HG02840 (cell line): ENCODE results near the gene THAP4.

Experiments
- ATAC-seq: cut with Tn5 transposase; IDR thresholded peaks from one replicate; pipeline ENCODE4 v1.9.1; 2021; ENCODE audit warnings: mild to moderate bottlenecking, moderate library complexity, moderate number of reproducible peaks; ENCODE audit not compliant: unreplicated experiment, low FRiP score

Gene THAP4

DNA sequence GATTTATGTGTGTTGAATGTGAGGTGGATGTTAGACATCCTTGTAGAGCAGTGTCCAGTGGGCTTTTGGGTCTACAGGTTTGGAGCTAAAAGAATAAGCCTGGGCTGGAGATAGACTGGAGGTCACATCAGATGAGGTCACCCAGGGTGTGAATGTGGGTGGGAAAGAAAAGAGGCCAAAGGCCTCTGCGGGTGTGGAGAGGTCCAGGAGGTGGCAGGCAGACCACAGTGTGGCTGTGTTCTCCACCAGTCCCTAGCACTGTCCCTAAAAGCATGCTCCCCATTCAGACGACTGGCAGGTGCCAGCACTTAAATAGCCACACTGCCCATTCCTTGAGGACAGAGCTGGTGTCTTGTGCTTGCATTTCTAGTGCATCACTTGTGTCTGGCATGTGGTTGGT, 4.7 kb upstream of the THAP4 start:
- ATAC-seq = no peak

DNA sequence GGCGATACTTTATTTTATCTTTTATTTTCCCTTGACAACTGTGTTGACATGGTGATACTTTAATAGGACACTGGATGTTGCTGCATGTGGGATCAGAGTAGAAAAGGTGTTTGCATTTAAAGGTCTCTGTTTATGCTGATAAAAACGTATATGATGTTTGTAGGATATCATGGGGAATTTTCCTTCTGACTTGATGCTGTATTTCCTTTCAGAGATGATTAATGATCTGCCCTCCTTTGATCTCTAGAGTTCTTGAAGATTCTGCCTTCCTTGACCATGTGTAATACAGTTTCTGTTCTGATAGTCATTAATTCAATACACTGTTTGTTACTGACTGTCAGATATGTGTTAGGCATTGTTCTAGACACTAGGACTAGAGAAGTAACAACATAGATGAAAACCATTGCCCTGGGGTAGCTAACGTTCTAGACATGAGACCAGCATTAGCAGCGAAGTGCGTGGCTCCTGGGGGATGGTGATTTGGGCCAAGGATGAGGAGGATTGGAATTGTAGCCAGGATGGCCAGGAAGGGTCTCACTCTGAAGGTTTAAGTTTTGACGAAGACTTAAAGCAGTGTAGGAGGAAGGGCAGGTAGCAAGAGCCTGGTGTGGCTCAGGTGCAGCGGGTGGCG, 3.3 kb upstream of the THAP4 start:
- ATAC-seq = no peak

DNA sequence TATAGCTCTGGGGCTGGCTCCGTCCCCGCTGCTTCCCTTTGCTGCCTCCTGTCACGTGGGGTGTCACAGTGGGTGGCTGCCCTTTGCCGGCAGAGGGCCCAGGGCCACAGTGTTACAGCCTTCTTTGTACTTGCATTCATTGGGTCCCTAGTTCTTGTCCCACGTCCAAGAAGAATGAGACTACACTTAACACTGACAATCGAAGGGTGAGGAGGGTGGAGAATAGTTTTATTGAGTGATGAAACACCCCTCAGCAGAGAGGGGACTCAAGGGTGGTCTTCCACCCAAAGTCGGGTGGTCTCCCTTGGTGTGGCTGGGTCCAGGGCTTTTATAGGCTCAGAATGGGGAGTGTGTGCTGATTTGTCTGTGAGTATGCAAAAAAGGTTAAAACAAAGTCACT, 2.4 kb upstream of the THAP4 start:
- ATAC-seq = no peak

DNA sequence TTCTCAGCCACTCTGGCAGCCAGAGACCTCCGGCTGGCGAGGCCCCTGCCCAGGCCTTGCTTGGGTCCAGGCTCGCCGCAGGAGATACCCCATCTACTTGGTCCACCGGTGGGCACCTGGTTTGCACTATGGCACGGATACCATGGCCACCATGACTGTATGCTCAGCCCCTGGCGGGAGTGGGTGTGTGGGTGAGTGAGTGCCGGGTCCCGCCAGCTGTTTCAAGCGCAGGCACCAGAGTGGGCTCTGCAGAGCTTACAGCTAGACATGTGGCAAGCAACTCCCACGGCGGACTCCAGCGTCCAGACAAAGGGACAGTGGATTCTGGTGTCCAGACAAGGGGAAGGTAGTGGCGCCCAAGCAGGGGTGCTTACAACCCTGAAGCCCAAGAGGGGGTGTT, 2.0 kb upstream of the THAP4 start:
- no peak for ATAC-seq

DNA sequence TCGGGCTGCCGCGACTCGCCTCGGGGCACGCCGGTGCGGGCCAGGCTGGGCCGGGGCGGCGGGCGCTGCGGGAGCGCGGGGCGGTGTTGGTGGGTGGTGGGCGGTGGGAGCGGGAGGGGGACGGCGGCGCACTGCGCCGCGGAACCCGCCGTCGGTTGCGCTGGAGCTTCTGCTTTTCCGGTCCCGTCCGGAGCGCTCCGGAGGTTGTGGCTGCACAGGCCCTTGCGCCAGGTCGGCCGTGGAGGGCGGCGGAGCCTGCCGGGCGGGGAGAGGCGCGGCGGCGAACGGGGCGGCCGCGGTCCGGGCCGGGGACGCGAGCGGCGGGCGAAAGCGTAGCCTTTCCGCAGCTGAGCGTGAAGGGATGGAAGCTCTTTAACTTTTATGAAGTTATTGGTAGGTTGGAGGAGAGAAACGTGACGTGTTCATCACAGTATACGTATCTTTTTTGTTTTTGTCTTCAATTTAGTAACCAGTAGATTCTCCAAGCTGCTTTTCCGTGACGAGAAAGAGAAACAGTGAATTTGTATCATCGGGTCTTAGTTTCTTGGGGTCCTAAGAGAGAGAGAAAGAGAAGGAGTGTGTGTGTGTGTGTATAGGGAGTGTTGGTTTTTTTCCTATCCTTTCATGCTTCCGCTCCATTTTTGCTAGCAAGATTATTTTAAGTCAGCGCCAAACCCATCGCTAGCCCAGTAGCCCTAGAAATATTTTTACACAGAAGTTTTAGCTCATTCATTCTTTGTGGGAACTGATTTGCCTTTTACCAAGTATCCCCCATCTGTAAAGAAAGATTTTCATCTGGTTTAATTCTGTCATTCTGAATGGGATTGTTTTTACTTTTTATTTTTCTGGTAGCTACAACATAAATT, 1.1 kb upstream of the THAP4 start:
- ATAC-seq = no peak

DNA sequence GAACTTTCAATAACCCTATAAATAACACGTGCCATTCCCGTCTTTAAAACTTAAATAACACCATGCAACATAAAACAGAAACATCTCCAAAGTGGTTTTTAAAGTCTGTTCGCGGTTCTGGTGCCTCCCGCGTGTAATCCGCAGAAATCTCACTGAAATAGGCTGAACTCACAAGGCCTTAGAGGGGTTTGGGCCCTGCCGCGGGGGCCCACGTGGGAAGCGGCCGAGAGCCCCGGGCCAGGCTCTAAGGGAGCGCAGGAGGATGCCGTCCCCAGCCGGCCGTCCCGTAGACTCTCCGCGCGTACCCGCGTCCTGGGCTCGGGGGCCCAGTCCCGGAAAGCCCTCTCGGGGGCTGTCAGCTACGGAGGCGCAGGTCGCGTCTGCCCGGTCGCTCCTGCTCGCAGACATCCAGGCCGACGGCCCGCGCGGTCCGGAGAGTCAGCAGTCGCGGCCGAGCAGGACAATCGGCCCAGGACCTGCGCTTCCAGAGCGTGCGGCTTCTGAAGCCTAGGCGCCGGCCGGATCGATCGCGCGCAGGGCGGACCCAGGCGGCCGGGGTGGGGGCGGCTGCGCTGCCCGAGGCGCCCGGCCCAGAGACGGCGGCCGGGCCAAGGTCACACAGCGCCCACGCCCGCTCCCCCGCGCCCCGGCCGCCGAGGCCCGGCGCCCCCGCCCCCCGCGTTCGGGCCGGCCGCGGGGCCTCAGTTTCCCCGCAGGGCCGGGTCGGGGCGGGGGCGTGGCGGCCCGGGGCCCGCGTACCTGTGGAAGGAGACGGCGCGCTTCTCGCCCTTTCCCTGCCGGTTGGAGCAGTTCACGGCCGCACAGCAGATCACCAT, 558 bp downstream of the THAP4 start:
- ATAC-seq = peak; percentile 35

DNA sequence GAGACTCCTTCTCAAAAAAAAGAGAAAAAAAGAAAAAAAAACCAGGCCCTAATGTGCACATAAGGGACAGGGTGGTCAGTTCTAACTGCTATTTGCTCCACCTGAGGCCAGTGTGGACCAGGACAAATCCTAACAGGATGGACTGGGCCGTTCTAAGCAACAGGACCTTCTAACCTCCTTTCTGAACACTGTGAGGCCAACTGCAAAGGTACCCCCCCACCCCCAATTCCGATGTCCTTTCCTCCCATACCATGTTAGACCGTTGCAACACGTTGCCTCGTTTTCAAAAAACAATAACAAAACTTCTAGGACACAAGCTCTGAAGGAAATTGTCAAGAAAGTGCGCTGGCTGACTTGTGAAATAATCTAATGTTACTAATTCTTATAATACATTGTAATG, 1.2 kb downstream of the THAP4 start:
- no peak for ATAC-seq

DNA sequence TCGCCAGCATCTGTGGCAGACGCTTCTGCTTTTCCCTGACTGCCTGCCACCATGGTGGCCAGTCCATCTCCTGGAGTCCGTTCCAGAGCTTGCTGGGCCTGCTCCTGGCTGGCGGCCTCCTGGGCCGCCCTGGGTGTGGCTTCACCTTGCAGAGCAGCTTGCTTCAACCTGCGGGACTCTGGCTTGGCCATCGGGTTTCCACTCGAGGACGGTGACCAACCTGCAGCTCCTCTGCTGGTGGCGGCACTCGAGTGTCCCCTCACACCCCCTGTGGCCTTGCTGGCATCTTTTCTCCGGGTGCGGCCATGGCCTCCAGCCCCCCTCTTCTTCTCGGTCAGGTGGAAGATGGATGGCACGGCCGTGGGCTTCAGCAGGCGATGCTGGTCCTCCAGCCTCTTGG, 3.4 kb downstream of the THAP4 start:
- no peak for ATAC-seq

DNA sequence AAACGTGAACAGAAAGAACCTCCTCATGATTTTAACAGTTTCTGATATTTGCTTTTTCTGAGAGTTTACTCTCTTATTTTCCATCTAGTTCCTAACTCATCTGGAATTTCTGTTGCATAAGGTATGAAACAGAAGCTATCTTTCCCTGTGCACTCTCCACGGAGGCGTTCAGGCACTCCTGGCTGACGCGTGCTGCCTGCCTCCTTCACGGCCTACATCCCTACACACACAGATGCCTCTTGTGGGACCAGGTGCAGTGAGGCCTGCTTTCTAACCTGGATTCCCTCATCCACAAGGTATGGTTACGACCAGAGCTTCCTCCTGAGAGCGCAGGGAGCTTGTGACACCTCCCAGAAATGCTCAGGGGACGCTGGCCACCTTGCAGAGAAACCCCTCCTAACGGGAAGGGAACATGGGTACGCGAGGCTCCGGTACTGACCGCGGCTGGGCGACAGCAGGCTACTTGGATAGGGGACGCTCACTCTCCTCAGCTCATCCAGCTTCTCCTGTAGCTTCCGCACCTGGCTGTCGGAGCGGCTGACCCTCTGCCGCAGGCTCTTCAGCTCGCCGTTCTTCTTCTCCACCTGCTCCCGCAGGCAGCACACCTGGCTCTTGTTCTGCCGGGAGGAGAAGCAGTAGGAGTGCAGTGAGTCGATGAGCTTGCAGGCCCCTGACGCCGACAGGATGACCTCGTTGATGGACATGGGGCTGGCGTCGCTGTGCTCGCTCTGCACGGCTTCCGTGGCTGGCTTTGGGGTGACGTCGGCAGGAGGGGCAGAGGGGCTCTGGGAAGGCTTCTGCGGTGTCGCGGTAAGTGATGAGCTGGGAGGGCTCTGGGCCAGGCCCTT, 4.3 kb downstream of the THAP4 start:
- ATAC-seq = no peak

DNA sequence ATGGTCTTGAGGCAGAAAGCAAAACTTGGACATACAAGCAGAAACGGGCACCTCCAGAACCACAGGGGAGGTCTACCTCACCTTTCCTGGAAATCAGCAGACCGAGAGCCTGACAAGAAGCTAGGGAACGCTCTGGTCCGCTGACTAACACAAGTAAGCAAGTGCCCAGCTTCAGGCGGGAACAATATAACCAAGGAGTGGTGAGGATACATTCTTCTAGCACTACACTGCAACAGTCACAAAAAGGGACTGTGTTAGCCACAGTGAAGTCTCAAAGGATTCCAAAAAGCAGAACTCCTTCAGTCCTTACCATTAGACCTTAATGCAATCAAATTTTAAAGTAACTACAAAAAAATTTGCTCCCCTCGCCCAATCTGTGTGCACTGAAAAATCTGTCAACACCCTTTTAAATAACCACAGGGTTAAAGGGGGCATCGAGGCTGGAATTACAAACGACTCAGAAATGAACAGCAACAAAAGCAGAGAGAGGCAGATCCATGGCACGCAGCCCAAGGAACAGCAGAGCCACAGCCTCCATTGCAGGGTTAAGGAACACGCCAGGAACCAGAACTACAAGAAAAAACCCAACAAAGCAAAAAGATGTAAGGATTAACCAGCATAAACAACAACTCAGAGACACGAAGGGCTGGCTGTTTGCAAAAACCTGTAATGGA, 7.1 kb downstream of the THAP4 start:
- no peak for ATAC-seq

DNA sequence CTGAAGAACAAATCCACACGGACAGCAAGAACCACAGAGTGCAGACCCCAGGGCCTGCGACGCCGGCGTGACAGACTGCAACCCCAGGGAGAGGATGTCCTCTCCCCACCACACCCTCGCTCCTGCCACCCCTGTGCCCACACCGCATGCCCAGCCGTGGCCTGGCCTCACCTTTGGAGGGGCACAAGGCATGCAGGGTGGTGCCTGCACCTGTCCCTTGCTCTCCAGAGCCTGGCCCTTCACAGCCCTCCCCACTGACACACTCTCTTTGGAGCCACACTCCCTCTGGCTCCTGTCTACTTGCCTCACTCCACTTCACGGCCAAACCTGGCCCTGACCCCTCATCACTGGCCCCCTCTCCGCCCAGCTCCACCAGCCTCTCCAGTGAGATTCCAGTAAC, 9.3 kb downstream of the THAP4 start:
- ATAC-seq = no peak

DNA sequence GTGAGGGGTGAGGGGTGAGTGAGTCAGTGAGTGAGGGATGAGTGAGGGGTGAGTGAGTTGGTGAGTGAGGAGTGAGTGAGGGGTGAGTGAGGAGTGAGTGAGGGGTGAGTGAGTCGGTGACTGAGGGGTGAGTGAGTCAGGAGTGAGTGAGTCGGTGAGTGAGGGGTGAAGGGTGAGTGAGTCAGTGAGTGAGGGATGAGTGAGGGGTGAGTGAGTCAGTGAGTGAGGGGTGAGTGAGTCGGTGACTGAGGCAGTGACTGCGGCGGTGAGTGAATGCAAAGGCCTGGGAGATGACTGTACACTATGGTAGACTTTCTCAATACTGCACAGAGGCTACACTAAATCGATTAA, 16.6 kb downstream of the THAP4 start:
- ATAC-seq = no peak

DNA sequence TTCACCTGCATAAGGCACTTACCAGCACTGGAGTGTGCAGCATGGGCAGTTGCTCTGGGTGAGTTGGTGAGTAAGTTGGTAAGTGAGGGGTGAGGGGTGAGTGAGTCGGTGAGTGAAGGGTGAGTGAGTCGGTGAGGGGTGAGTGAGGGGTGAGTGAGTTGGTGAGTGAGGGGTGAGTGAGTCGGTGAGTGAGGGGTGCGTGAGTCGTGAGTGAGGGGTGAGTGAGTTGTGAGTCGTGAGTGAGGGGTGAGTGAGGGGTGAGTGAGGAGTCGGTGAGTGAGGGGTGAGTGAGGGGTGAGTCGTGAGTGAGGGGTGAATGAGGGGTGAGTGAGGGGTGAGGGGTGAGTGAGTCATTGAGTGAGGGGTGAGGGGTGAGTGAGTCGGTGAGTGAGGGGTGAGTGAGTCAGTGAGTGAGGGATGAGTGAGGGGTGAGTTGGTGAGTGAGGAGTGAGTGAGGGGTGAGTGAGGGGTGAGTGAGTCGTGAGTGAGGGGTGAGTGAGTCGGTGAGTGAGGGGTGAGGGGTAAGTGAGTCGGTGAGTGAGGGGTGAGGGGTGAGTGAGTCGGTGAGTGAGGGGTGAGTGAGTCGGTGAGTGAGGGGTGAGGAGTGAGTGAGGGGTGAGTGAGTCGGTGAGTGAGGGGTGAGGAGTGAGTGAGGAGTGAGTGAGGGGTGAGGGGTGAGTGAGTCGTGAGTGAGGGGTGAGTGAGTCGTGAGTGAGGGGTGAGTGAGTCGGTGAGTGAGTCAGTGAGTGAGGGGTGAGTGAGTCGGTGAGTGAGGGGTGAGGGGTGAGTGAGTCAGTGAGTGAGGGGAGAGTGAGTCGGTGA, 17.1 kb downstream of the THAP4 start:
- ATAC-seq = no peak

DNA sequence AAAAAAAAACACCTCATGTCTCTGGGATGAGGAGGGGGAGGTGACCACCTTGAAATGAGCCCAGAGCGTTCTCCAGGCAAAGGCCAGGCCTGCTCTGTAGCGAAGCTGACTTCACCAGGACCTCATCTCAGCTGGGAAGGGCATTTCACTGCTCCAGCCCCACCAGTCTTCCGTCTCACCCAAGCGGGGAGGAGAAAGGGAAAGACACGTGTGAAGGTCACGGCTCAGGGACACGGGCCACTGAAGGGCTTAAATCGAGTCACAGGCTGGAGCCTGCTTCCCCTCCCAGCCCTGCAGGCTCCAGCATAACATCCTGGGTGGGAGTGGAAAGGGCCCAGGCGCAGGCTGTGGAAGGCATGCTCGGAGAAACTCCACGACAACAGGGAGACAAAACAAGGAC, 18.1 kb downstream of the THAP4 start:
- no peak for ATAC-seq

DNA sequence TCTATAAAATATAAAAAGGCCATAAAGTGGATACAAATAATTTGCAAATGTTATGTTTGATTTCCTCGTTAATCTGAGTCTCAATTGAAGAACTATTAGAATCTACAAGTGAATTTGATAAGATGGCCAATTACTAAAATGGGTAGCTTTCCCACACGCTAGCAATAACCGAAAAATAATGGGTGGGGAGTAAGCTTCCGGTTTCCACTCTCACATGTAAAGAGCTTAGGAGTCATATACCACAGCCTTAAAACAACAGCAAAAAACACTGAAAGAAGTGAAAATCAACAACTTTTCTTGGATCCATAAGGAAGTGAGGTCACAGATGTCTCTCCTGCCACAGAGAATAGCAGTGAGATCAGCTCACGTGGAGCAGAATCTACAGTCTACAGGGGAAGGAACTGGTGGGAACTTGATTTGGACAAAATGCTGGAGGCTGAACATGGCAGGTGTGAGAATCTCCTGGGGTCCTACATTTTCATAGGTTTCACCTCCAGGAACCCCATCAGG, 18.6 kb downstream of the THAP4 start:
- ATAC-seq = no peak

DNA sequence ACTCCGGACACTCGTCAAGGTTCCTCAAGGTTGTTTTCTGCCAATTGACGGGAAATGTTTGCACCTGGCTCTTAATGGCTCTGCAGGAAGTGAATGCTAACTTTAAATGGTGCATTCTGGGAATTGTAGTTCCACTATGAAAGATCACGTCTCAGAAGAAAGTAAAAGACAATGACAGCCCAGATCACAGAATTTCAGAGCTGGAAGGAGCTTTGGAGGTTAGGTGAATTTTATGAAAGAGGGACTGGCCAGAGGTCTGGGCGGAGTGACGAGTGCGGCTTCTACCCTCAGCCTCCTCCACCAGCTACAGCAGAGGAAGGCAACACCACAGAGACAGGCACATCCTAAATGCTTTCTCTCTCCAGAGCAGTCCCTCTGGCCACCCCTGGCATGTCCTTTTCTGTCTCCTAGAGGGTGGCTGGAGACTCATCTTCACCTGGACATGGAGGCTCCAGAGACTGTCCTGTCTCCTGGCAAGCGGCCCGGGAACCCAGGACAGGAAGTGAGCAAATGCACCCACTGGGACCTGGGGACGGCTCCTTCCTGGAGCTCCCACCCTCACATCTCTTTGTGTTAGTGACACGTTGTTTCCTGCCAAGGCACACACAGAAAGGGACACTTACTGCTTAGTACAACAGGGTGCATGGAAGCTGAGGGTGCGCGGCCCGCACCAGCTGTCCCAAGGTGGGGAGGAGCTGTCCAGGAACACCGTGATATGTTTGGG, 19.4 kb downstream of the THAP4 start:
- no peak for ATAC-seq

DNA sequence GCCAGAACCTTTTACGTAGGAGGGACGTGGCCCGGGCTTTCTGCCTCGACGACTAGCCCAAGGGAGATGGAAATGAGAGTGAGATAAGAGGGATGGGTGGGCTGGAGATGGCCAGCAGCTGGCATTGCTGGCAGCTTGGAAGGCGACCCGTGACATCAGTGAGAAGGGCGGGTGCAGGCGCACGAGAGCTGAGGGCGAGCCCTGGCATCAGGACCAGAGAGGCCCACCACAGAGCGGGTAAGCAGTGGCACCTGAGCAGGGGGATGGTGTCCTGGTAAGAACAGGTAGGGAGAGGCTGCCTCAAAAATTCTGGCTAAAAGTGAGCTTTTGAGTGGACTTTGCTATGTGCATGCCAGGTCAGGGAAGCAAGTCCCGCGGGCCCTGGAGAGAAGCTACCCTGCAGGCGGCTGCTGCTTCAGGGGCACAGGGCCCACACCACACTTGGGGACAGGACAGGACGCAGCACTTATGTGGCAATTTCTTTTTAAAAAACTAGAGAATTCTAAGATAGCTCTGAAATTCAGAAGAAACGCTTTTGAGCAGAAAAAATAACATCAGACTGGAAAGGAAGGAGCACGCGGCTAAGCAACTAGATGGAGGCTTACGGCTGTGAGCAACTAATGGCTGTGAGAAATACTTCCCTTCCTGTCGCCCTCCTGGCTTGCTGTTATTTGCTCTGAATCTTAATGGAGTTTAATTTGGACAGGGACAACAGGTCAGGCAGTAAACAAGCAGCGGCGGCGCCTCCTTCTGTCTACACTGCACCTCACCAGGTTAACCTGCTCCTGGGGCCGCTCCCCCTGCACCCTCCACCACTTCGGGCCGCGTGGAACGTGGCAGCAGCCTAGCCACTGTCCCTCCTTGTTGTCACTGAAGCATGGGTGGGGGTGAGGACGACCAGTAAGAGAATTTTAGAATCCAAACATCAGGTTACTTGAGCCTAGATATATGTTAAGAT, 20.5 kb downstream of the THAP4 start:
- no peak for ATAC-seq
